HepG2 (cell line): ENCODE data around the gene RHOC.
"Not testable (repeated sequence)": the region's sequence is repeated elsewhere in the genome, so short reads cannot be mapped to it uniquely, and the experiment has no call there.

Source experiments
- FIP1L1 ChIP-seq: fragments of 200-400 bp; formaldehyde crosslinking; IDR thresholded peaks from 2 replicates; pipeline ENCODE4 v1.6.1; 2018; ENCODE audit warnings: low read depth, mild to moderate bottlenecking, low read length, moderate library complexity, borderline replicate concordance; ENCODE audit not compliant: insufficient read depth
- GPN1 ChIP-seq: sonication (generic); formaldehyde crosslinking; IDR thresholded peaks from 2 replicates; pipeline ENCODE4 v1.5.1; 2020; ENCODE audit warnings: missing genetic modification reagents, borderline replicate concordance
- MAZ ChIP-seq, 2 experiments: sonication (generic) in 1 of 2; formaldehyde crosslinking in 1 of 2; IDR thresholded peaks; 2 replicates each; pipeline versions ENCODE4 v1.5.0 to v1.6.1; 2012 to 2020; ENCODE audit warnings: low read depth in 2 of 2, mild to moderate bottlenecking in 2 of 2, borderline replicate concordance in 1 of 2, improper control_type of control experiment in 1 of 2, low read length in 1 of 2, missing genetic modification reagents in 1 of 2, moderate library complexity in 1 of 2
- POLR2A ChIP-seq, 2 experiments: IDR thresholded peaks; 2 replicates each; pipeline ENCODE4 v1.6.1; 2011; ENCODE audit warnings: low read depth in 2 of 2, low read length in 2 of 2, mild to moderate bottlenecking in 1 of 2, moderate library complexity in 1 of 2; ENCODE audit not compliant: insufficient read depth in 1 of 2
- ZFX ChIP-seq: sonication (generic); formaldehyde crosslinking; IDR thresholded peaks from 2 replicates; pipeline ENCODE4 v1.4.0; 2020; ENCODE audit warnings: mild to moderate bottlenecking, low read depth, missing genetic modification reagents, moderate library complexity
- ZNF18 ChIP-seq: sonication (generic); formaldehyde crosslinking; IDR thresholded peaks from 2 replicates; pipeline ENCODE4 v1.8.0; 2022; ENCODE audit warnings: mild to moderate bottlenecking, missing genetic modification reagents; ENCODE audit not compliant: insufficient replicate concordance
- ZNF564 ChIP-seq: sonication (generic); formaldehyde crosslinking; IDR thresholded peaks from 2 replicates; pipeline ENCODE4 v1.8.1; 2023; ENCODE audit warnings: mild to moderate bottlenecking, missing genetic modification reagents
- ZNF574 ChIP-seq: sonication (generic); formaldehyde crosslinking; IDR thresholded peaks from 2 replicates; pipeline ENCODE4 v1.4.0; 2020; ENCODE audit warnings: missing genetic modification reagents
- ZNF703 ChIP-seq: sonication (generic); formaldehyde crosslinking; IDR thresholded peaks from 2 replicates; pipeline ENCODE4 v1.5.1; 2020; ENCODE audit warnings: missing genetic modification reagents, mild to moderate bottlenecking, moderate library complexity, borderline replicate concordance

GRCh38 chr1:112721294-112721693 lies 14.4 kb upstream of the RHOC start:
- not testable (repeated sequence) for TF ChIP-seq MAZ (IDR thresholded peaks at IDR 0.05; ENCODE audit: borderline replicate concordance, low read depth, low read length); MAZ (CRISPR knock-in tag; IDR thresholded peaks at IDR 0.05; ENCODE audit: low read depth); ZNF18 (CRISPR knock-in tag); FIP1L1; GPN1 (CRISPR knock-in tag); ZFX (CRISPR knock-in tag); ZNF703 (CRISPR knock-in tag); ZNF564 (CRISPR knock-in tag); POLR2A (IDR thresholded peaks at IDR 0.05; ENCODE audit: insufficient read depth in 1 of 2, low read depth in 2 of 2, low read length in 2 of 2); ZNF574 (CRISPR knock-in tag)
